NCI-H524 treated with DMSO at 0.1 percent for 48 hours (cell line): ENCODE data around the gene MYO10.

Experiments
- DNase-seq: peaks from one replicate; lab custom pipeline; 2025; lab: John Stamatoyannopoulos, UW

The MYO10 gene

DNA sequence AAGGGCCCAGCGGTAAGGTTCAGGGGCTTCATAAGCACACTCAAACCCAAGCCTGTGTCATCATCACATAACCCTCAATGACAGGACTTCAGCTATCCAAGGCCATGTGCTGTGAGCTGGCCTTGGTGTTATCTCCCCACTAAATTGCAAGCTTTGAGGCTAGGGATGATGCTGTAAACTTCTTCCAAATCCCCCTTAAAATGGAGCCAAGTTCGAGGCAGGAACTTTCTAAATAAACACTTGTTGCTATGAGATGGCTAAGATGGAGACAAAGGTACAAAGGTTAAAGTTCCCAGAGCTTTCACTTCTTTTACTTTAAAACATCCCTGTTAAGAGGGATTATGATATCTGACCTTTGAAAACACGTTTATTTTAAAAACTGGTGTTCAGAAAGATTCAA lies 123.6 kb downstream of the MYO10 start:
- no peak for DNase-seq

DNA sequence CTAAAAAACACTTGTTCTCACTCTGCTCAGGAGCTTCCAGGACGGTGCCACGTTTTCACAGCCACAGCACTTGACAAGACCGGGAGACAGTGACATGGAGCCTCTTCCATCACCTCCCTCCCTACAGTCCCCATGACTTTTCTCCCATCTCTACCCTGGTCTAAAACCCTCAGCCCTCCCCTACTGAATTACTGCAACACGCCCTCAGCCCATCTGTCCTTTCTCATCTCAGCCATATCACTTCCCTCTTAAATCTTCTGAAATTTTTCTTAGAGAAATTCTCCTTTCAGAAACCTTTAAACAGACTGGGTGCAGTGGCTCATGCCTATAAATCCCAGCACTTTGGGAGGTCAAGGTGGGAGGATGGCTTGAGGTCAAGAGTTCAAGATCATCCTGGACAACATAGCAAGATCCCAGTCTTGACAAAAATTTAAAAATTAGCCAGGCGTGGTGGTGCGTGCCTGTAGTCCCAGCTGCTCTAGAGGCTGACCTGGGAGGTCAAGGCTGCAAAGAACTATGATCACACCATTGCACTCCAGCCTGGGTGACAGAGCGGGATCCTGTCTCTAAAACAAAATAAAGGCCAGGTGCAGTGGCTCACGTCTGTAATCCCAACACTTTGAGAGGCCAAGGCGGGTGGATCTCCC lies 125.8 kb downstream of the MYO10 start:
- DNase-seq, result no peak

DNA sequence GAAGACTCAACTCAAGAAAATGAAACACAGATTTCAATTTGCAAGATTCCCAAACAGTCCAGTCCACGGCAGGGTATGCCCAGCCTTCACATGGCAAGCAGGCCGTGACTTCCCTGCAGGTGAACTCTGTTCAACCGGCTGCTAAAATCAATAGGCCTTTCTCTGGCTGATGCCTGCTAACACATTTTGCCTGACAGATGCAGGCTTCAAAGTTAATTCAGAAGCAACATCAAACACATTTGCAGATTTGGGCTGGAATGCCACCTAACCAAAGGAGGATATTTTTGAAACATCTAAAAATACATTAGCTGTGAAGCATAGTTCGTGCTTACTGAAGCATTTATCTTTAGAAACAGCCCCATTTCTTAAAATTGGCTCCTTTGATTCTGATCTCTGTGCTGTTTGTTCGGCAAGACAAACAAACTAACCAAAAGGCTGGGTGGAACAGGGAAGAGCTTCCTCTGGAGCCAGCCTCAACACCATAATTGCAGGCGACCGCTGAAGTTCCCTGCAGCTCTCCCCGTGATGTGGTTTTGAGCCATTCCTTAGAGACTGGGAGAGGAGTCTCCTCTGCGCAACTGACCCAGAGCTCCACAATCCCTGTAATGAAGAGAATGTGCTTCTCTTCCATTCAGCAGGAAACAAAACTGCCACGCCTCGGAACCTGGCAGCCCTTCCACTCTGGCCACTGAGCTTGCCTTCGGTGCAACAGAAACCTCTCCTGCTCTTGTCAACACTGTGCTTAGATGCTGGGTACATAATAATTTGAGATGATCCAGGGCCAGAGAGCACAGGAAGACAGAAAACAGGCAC lies 126.5 kb downstream of the MYO10 start:
- no peak for DNase-seq

DNA sequence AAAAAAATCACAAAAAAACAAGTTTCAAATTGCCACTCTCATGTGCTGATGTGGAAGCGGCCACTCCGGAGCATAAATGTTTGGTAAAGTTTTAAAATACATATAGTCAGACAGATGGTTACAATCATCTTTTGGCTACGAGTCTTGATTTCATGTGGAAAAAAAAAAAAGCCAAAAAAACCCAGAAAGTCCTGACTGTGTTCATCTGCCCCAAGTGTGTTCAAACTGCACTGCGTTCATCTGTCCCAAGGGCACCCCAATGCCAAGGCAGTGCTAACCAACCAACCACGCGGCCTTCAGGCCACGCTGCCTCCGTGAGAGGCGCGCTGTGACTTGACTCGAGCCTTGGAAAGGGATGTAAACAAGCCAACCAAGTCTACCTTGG lies 127.1 kb downstream of the MYO10 start:
- no peak for DNase-seq

DNA sequence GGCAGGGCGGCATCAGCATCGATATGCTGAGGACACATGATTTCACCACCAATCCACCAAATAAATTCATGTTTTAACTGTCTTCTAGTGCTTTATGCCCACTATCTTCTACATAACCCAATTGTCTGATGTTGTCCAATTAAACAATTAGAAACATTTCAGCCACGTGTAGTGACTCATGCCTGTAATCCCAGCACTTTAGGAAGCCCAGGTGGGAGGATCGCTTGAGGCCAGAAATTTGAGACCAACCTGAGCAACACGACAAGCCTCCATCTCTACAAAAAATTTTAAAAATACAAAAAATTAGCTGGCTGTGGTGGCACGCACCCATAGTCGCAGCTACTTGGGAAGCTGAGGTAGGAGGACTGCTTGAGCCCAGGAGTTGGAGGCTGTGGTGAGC lies 128.1 kb downstream of the MYO10 start:
- no peak for DNase-seq

DNA sequence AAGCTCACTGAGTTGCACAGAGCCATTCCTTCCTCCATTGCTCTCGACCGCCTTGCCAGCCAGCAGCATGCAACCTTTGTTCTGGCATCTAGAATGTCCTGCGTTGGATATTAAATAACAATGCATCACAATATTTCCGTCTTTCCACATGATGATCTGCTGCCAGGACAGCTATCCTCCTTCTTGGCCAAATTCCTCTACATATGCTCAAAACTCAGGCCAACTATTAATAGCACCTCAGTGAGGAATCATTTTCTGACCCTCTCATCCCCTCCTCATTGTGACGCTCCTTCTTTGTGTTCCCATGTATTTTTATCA lies 128.6 kb downstream of the MYO10 start:
- DNase-seq, result no peak

DNA sequence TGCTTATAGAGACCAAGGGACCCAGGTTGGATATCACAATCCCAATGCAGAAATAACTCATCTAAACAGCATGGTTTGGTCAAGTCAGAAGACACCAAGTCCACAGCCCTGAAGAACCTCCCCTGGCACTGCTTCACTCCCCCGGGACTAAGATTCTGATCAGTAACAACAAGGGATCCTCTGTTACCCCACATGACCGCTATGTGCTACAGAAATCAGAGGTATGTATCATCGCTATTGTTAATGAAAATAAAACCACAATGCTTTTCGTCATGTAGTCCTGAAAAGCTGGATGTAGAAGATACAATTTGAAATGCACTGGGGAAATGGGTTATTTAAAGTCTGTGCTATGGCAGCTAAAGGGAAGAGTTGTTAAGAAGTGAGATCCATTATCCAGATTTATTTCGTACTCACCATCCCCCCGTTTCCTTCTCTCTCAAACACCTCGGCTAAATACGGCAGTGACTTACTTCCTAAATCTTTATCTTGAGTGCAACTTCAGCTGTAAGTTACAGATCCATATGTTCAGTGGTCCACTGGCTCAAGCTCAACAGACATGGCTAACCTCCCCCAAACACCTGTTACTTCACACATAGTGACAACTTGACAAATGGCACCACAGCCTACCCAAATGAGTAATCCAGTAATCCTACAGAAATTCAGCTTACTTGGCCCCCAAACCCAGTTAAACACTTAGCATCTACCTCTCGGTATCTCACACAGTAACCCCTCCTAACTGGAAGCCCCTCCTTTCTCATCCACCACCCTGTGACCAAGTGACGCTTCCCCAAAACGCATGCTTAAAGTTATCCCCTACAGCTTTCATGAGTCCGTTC lies 129.2 kb downstream of the MYO10 start:
- DNase-seq, result peak; percentile 74

DNA sequence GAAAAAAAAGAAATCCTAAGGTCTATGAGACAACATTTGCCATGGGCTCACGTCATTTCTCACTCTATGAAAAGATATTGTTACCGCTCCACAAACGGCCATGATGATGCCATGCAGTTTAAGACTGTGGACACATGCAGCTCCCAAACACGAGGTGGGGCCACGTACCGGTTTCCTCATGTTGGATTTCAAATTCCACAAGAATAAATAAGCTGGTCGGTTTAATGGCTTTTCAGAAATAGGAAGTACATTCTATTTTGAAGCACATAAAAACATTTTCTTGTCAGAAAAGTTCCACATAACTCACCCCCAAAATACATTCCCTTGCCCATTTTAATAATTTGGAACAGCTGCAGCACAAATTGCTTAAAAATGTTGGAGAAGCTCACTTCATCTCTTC lies 130.6 kb downstream of the MYO10 start:
- no peak for DNase-seq

DNA sequence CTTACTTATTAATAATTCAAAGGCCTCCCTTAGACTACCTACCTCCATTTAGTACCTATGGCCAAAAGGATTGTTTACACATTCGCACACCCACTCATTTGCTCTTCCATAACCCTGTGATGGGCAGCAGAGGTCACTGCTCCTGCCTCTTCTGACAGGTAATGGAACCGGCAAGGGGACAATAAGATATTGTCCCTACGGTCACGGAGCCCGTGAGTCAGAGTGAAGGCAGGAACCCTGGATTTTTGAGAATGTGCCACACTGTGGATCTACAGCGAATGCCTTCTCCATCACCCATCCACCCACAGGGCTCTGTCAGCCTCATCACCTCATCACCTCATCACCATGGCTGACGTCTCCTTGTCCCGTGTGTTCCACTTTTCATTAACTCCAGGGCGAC lies 132.3 kb downstream of the MYO10 start:
- DNase-seq, result no peak

DNA sequence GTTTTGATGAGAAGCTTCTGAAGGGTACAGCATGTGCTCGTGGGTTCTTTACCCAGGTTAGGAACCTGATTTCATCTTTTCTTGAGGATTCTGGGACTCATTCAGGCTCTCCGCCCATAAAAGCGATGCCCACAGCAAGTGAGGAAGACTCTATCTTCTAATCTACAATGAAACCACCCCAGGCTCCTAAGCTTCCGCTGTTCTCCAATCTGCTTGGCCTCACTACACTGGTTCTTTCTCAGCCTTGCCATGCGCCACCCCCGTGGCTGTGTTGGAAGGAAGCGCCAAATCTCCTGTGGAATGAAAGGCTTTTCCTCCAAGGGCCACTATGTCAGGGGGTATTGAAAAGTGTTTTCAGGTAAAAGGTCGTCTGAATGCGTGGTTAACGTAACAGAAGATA lies 135.6 kb downstream of the MYO10 start:
- no peak for DNase-seq

DNA sequence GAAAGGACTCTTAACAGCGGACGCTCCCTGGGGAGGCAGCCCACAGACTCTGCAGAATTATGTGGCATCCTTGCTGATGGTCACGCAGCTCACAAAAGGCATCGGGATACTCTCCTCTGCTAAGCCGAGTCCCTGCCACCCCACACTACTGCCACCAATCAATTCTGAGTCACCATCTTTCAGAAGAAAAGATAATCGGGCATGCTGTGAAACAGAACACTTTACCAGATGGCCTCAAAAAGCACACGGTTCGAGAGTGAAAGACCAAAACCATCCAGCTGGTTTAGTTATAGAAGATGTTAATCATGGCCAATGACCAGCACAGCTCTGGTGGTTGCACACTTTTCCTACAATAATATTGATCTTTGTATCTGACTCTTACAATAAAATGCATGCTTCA lies 136.3 kb downstream of the MYO10 start:
- DNase-seq, result peak; percentile 52

DNA sequence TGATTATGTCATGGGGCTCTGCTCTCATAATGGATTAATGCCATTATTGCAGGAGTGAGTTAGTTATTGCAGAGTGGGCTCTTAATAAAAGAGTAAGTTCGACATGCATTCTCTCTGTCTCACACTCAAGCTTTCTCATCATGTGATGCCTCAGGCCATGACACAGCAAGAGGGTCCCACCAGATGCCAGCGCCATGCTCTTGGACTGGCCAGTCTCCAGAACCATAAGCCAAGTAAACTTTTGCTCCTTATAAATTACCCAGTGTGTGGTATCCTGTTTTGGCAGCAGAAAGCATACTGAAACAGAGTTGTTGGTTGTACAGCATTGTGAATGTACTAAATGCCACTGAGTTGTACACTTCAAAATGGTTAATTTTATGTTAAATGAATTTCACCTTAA lies 138.1 kb downstream of the MYO10 start:
- DNase-seq, result no peak

DNA sequence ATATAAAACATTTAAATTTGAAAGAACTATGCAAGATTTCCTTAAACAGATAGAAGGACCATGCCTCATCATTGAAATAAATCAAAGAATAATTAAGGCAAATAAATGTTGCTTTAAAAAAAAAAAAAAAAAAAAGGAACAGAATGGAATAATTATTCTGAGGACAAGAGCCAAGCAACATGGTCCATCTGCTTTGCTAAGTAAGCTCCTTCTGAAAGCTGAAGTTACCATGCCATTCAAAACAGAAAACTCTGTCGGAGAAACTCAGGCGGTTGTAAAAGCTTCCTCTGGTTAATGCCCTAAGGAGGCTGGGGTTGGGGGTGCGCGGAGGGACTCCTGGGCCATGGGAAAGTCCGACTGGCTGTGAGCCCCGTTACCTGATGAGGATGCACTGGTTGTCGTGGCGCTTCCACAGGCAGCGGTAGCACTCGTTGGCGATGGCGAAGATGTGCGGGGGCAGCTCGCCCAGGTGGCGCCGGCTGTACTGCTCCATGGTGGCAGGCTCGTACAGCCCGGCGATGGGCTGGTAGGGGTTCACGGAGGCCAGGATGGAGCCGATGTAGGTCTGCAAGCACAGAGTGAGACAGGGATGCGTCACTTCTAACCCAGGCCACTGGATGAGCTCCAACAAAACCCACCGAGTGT lies 141.7 kb downstream of the MYO10 start:
- no peak for DNase-seq

DNA sequence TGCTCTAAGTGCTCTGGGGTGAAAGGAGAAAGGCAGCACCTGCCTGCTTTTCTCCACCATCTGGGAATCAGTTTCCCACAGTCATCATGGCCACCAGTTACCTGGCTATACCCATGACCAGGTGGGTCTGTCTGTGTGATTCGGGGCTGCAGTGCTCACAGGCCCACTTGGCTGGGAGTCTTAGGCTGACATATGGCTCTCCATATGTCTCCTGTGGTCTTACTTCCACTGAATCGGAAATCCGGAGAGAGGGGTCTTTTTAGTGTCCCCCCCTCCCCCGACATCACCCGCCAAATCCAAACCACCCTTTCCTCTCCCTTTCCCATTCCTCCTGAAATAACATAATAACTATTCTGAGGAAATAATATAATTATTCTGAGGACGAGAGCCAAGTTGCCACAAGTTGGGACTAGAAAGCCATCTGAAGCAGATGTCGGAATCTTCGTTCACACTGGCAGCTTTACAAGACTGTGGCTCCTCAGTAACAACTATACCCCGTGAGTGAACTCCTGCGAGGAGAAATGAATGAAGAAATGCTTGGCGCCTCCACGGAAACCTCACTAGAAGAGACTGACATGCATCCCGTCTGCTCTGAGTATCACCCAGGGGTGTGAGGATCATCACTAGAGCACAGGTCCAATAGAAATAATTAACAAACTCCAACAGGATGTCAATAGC lies 143.4 kb downstream of the MYO10 start:
- peak; percentile 83 for DNase-seq

DNA sequence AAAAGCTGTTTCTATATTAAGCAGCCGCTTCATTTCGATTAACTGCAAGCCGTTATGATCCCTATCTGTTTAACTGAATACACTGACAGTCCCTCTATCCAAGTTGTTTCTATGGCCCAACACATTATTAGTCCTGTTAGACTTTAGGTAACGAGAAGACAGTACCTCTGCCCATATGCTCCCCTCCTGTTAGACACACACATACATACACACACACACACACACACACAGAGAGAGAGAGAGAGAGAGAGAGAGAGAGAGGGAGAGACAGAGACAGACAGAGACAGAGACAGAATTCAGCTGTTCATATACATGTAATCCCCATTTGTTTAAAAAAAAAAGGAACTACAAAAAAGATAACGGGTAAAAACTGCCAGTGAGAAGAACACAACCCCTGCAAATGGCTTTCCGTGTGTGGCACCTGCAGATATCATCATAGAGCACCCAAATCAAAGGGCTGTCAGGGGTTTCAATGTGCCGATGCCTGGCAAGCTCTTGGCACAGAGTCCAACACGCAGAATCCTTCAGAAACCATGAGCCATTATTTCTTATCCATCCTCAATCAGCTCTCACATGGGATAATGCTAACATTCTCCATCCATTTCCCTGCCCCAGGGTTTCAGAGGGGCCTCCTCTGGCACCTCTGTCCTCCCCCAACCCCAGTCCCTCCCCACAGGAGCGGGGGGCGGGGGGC lies 144.0 kb downstream of the MYO10 start:
- DNase-seq, result no peak

DNA sequence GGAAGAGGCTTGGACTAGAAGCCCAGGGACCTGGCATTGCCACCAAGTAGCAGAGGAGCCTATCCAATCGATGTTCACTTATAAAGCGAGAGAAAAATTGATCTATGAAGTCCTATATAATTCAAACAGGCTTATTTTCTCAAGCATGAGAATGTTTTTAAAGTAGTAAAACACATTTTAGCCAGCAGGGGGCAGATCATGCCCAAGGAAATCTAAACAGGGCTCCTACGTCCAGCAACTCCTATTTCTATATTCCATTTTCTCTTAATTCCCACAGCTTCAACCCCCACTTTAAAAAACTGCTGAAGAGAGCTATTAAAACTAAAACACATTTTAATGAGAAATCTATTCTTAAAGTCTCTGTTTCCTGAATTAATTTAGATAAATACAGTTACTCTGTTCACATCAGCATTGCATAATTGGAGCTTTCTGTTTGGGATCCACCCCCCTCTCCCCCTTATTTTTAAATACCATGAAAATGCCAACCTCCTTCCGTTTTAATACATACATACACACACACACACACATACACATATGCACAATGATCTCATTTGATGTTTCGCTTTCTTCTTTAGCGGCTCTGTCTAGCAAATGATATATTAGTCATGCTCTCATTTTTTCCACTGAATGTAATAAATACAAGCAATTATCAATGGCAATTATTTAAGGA lies 144.9 kb downstream of the MYO10 start:
- DNase-seq, result peak; percentile 4

DNA sequence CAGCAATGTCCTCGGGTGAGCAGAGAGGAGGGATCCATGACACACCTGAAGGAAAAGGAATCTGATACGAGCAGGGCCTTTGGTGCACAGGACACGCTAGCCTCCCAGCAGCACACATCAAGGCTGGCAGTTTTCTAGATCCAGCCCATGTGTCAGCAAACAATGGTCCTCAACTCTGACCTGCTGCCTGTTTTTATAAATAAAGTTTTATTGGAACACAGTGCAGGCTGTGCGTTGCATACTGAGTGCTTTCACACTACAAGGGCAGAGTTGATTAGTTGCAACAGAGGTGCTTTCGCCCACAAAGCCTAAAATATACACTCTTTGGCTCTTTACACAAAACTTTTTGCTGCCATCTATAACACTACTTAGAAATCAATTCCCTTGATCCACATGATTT lies 147.1 kb downstream of the MYO10 start:
- no peak for DNase-seq

DNA sequence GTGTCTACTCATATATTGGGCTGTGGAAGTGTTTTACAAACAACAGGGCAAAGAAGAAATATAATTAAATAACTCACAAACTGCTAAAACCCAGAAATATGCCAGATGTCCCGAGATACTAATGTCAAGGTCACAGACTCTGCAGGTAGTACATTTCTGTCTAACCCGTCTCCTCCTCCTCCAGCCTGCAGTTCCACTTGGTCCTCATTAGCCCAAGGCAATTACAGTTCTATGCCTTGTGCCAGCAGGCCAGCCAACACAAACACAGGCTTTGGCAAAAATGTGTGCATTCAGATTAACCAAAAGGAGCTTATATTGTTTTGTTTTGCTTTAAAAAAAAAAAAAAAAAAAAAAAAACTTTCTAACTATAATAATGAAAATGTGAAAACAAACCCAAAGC lies 148.8 kb downstream of the MYO10 start:
- DNase-seq, result no peak

DNA sequence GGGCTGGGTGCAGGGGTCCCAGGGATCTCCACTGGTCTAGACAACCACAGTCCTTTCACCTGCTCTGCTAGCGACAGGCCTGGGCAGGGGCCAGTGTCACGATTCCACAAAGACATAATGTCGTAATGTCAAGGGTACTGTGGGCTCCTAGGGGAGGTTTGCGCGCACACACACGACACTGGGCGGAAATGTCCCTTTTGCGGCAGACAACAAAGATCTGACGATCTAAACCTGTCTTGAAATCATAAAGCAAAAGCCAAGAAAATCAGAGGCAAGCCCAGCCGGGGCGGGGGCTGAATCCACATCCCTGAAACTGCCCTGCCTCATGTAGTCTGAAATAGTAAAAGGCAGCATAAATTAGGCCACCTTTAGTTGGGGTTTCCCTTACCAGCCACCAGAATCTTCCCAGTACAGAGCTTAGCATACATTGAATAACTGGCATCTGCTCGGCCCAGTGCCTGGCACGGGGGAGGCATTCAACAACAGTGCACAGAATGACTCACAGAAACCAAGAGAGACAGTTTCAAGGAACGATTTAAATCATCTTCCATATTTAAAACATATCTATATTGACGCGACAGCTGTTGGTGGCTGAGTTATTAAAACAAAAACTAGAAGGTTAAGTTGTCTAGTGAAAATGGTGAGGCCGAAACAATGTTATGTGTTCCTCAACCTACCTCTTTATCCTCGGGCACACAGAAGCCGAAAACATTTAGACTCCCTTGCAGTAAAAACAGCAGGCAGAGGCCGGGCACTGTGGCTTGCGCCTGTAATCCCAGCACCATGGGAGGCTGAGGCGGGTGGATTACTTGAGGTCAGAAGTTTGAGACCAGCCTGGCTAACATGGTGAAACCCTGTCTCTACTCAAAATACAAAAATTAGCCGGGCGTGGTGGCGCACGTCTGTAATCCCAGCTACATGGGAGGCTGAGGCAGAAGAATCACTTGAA lies 151.0 kb downstream of the MYO10 start:
- DNase-seq, result no peak

DNA sequence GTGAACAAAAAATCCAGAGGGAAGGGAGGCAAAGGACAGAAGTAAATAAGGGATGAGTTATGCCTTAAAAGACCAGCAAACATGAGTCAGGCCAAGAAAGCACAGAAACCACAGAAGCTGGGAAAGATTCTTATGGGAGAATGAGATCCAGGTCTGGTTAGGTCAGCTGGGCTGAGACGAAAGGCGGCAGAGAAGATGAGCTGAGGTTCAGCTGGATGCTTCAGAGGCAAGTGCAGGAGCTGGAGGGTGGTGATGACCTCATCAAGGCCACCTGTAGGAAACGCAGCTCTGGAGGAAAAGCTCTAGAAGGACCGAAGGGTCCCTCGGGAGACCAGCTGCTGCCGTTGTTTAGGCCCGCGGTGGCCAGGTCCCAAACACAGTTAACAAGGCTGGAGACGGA lies 152.0 kb downstream of the MYO10 start:
- DNase-seq, result no peak
